SK-N-SH (cell line): ENCODE data around the gene PODXL2. TPM values are rescaled to one million over a fixed set of nuclear protein-coding genes. Genes with fewer than 3 reads are reported as not detected.

Experiments used
- CTCF ChIA-PET: fragments of 300-600, 350-600 bp; formaldehyde crosslinking; extraction: SDS; loops from one replicate; lab custom pipeline; 2021; lab: Yijun Ruan, JAX
- POLR2A ChIA-PET: fragments of 350-600 bp; sonication (Branson Sonifier 250); formaldehyde crosslinking; extraction: SDS; loops from one replicate; lab custom pipeline; 2020; ENCODE audit warnings: antibody characterized with exemption, inconsistent platforms; lab: Yijun Ruan, JAX
- DNase-seq: peaks from one replicate; pipeline ENCODE4 v3.0.0; 2012
- H2AFZ ChIP-seq: fragments of 200-600 bp; sonication (generic); 2 replicates; pipeline ENCODE4 v1.8.1; 2016; ENCODE audit warnings: antibody characterized with exemption, mild to moderate bottlenecking, low read depth
- H3F3A ChIP-seq: fragments of 200-600 bp; sonication (generic); replicated peaks from 2 replicates; pipeline ENCODE3; 2016; ENCODE audit warnings: antibody characterized with exemption, mild to moderate bottlenecking; ENCODE audit not compliant: insufficient read depth
- H3K27ac ChIP-seq, 2 experiments: fragments of 200-500 bp in 1 of 2; fragments of 200-600 bp in 1 of 2; sonication (Bioruptor generic) in 1 of 2; sonication (generic), shearing (Covaris generic) in 1 of 2; 2 replicates each; pipeline versions ENCODE4 v1.5.1 to v1.6.1; 2014 to 2016; ENCODE audit warnings: low read depth in 2 of 2, inconsistent platforms in 1 of 2, low read length in 1 of 2, mild to moderate bottlenecking in 1 of 2, mixed read lengths in 1 of 2
- H3K27me3 ChIP-seq: fragments of 200-600 bp; sonication (generic), shearing (Covaris generic); 2 replicates; pipeline ENCODE4 v1.6.1; 2016; ENCODE audit warnings: mixed run types; ENCODE audit not compliant: insufficient read depth
- H3K36me3 ChIP-seq, 2 experiments: fragments of 200-500 bp in 1 of 2; fragments of 200-600 bp in 1 of 2; sonication (Bioruptor generic) in 1 of 2; sonication (generic) in 1 of 2; replicated peaks in 1 of 2; 2 replicates each; pipeline versions ENCODE3 to v1.5.1; 2014 to 2016; ENCODE audit warnings: low read length in 1 of 2, mild to moderate bottlenecking in 1 of 2; ENCODE audit not compliant: insufficient read depth in 2 of 2, control insufficient read depth in 1 of 2
- H3K4me1 ChIP-seq, 2 experiments: fragments of 200-500 bp in 1 of 2; fragments of 200-600 bp in 1 of 2; sonication (Bioruptor generic) in 1 of 2; sonication (generic), shearing (Covaris generic) in 1 of 2; 2 replicates each; pipeline versions ENCODE4 v1.5.1 to v1.6.1; 2014 to 2016; ENCODE audit warnings: low read depth in 1 of 2, low read length in 1 of 2, mixed run types in 1 of 2; ENCODE audit not compliant: insufficient read depth in 2 of 2, control insufficient read depth in 1 of 2
- H3K4me2 ChIP-seq: fragments of 200-600 bp; sonication (generic), shearing (Covaris generic); 2 replicates; pipeline ENCODE4 v1.6.1; 2017; ENCODE audit warnings: mixed run types
- H3K4me3 ChIP-seq, 2 experiments: fragments of 200-500 bp in 1 of 2; fragments of 200-600 bp in 1 of 2; sonication (Bioruptor generic) in 1 of 2; sonication (generic), shearing (Covaris generic) in 1 of 2; 2 replicates each; pipeline versions ENCODE4 v1.5.1 to v1.8.1; 2014 to 2016; ENCODE audit warnings: low read depth in 2 of 2, inconsistent platforms in 1 of 2, low read length in 1 of 2, mild to moderate bottlenecking in 1 of 2, mixed read lengths in 1 of 2, moderate library complexity in 1 of 2
- H3K79me2 ChIP-seq: fragments of 200-600 bp; sonication (generic); 2 replicates; pipeline ENCODE4 v1.8.1; 2017; ENCODE audit warnings: mild to moderate bottlenecking; ENCODE audit not compliant: insufficient read depth
- H3K9ac ChIP-seq: fragments of 200-600 bp; sonication (generic); 2 replicates; pipeline ENCODE4 v1.6.1; 2017; ENCODE audit warnings: mixed run types
- H3K9me2 ChIP-seq: fragments of 200-600 bp; sonication (generic); 2 replicates; pipeline ENCODE4 v1.6.1; 2017; ENCODE audit warnings: mixed run types
- H3K9me3 ChIP-seq: fragments of 200-600 bp; sonication (generic); 2 replicates; pipeline ENCODE4 v1.6.1; 2017; ENCODE audit warnings: mixed run types, mild to moderate bottlenecking, moderate library complexity
- H4K20me1 ChIP-seq: fragments of 200-600 bp; sonication (generic); 2 replicates; pipeline ENCODE4 v1.6.1; 2017; ENCODE audit warnings: mild to moderate bottlenecking, mixed run types; ENCODE audit not compliant: insufficient read depth
- EP300 ChIP-seq, 2 experiments: IDR thresholded peaks; 2 replicates each; pipeline versions ENCODE4 v1.4.0 to v1.6.1; 2012; ENCODE audit warnings: borderline replicate concordance in 1 of 2, low read depth in 1 of 2, low read length in 1 of 2
- FOSL2 ChIP-seq: IDR thresholded peaks from 2 replicates; pipeline ENCODE4 v1.4.0; 2012; ENCODE audit warnings: low read depth, mild to moderate bottlenecking, moderate library complexity, borderline replicate concordance
- FOXJ3 ChIP-seq: sonication (generic); formaldehyde crosslinking; IDR thresholded peaks from 2 replicates; pipeline ENCODE4 v1.5.1; 2020; ENCODE audit warnings: mild to moderate bottlenecking, missing genetic modification reagents
- GATA2 ChIP-seq: sonication (generic); formaldehyde crosslinking; IDR thresholded peaks from 2 replicates; pipeline ENCODE4 v1.5.0; 2020; ENCODE audit warnings: mild to moderate bottlenecking, missing genetic modification reagents
- MXI1 ChIP-seq: IDR thresholded peaks from 2 replicates; pipeline ENCODE4 v1.6.1; 2012; ENCODE audit warnings: mild to moderate bottlenecking, low read depth, low read length, improper control_type of control experiment
- NRF1 ChIP-seq: IDR thresholded peaks from 2 replicates; pipeline ENCODE4 v1.6.1; 2012; ENCODE audit warnings: low read depth, mild to moderate bottlenecking, low read length
- RFX5 ChIP-seq: IDR thresholded peaks from 2 replicates; pipeline ENCODE4 v1.6.1; 2012; ENCODE audit warnings: mild to moderate bottlenecking, improper control_type of control experiment, low read length
- RXRA ChIP-seq: IDR thresholded peaks from 2 replicates; pipeline ENCODE4 v1.4.0; 2012; ENCODE audit warnings: low read depth, mild to moderate bottlenecking, borderline replicate concordance
- TCF12 ChIP-seq: IDR thresholded peaks from 2 replicates; pipeline ENCODE4 v1.4.0; 2012
- TEAD4 ChIP-seq: IDR thresholded peaks from 2 replicates; pipeline ENCODE4 v1.4.0; 2012; ENCODE audit warnings: mild to moderate bottlenecking, borderline replicate concordance; ENCODE audit not compliant: insufficient read depth
- WGBS: methylation state at CpG from one replicate; pipeline ENCODE4 v1.1.6; 2017; ENCODE audit warnings: low lambda C conversion rate; 5-methylcytosine and 5-hydroxymethylcytosine counted together
- polyA plus RNA-seq, 3 experiments: library from polyadenylated mRNA; depleted of rRNA; stranded (reverse); fragments of >200 nt; gene quantifications; 2 replicates each; pipeline ENCODE4 v1.2.3, GENCODE V29; 2012
- TF ChIP-seq, protein P1 (sequence below): IDR thresholded peaks from 2 replicates; pipeline ENCODE4 v1.6.1; 2012; ENCODE audit warnings: mild to moderate bottlenecking, low read depth, low read length, moderate library complexity
- TF ChIP-seq, protein P2 (sequence below): IDR thresholded peaks from 2 replicates; pipeline ENCODE4 v1.4.0; 2012; ENCODE audit warnings: low read depth, borderline replicate concordance
- TF ChIP-seq, protein P3 (sequence below): fragments of 200-600 bp; sonication (generic); IDR thresholded peaks from 2 replicates; pipeline ENCODE4 v1.6.1; 2017; ENCODE audit warnings: antibody characterized with exemption, mild to moderate bottlenecking, moderate library complexity
- TF ChIP-seq, protein P4 (sequence below): IDR thresholded peaks from 2 replicates; pipeline ENCODE4 v1.4.0; 2012; ENCODE audit warnings: low read depth
- TF ChIP-seq, protein P5 (sequence below): fragments of 150-350 bp; IDR thresholded peaks from 2 replicates; pipeline ENCODE4 v1.6.1; 2017; ENCODE audit warnings: antibody characterized with exemption, low read length, low read depth, borderline replicate concordance
- TF ChIP-seq, protein P6 (sequence below): fragments of 150-350 bp; IDR thresholded peaks from 2 replicates; pipeline ENCODE4 v1.6.1; 2016; ENCODE audit warnings: mild to moderate bottlenecking, low read depth, low read length
- TF ChIP-seq, protein P7 (sequence below): IDR thresholded peaks from 2 replicates; pipeline ENCODE4 v1.4.0; 2012; ENCODE audit warnings: low read depth, borderline replicate concordance

PODXL2 gene
- polyA plus RNA-seq, 1 of the 3 experiments (the other 2 are of a cell fraction), result 27.5 TPM

DNA sequence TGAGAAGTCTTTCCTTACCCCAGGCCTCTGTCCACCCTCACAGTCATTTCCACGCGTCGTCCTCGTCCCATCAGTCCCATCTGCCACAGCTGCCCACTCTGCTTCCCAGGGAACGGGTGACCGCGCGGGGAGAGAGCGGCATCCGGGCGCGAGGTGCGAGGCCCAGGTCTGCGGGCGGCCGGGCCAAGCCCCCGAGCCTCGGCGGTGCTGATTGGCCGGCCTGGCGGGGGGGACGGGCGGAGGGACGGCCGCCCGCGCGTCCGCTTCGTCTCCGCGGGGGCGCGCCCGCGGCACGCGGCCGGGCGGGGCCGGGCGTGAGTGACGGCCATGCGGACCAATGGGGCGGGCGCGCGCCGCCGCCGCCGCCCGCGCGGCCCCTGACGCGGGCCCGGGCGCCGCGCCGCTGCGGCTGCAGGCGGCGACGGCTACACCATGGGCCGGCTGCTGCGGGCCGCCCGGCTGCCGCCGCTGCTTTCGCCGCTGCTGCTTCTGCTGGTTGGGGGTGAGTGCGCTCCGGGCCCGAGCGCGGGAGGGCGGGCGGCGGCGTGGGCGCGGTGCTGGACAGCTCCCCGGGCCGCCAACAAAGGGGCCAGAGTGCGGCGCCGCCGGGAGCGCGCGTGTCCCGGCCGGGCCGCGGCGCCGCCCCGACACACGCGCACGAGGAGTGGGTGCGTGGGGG lies at the start of gene PODXL2 (continued):
- TF ChIP-seq, protein P1, sequence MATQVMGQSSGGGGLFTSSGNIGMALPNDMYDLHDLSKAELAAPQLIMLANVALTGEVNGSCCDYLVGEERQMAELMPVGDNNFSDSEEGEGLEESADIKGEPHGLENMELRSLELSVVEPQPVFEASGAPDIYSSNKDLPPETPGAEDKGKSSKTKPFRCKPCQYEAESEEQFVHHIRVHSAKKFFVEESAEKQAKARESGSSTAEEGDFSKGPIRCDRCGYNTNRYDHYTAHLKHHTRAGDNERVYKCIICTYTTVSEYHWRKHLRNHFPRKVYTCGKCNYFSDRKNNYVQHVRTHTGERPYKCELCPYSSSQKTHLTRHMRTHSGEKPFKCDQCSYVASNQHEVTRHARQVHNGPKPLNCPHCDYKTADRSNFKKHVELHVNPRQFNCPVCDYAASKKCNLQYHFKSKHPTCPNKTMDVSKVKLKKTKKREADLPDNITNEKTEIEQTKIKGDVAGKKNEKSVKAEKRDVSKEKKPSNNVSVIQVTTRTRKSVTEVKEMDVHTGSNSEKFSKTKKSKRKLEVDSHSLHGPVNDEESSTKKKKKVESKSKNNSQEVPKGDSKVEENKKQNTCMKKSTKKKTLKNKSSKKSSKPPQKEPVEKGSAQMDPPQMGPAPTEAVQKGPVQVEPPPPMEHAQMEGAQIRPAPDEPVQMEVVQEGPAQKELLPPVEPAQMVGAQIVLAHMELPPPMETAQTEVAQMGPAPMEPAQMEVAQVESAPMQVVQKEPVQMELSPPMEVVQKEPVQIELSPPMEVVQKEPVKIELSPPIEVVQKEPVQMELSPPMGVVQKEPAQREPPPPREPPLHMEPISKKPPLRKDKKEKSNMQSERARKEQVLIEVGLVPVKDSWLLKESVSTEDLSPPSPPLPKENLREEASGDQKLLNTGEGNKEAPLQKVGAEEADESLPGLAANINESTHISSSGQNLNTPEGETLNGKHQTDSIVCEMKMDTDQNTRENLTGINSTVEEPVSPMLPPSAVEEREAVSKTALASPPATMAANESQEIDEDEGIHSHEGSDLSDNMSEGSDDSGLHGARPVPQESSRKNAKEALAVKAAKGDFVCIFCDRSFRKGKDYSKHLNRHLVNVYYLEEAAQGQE, result peak; percentile 94

DNA sequence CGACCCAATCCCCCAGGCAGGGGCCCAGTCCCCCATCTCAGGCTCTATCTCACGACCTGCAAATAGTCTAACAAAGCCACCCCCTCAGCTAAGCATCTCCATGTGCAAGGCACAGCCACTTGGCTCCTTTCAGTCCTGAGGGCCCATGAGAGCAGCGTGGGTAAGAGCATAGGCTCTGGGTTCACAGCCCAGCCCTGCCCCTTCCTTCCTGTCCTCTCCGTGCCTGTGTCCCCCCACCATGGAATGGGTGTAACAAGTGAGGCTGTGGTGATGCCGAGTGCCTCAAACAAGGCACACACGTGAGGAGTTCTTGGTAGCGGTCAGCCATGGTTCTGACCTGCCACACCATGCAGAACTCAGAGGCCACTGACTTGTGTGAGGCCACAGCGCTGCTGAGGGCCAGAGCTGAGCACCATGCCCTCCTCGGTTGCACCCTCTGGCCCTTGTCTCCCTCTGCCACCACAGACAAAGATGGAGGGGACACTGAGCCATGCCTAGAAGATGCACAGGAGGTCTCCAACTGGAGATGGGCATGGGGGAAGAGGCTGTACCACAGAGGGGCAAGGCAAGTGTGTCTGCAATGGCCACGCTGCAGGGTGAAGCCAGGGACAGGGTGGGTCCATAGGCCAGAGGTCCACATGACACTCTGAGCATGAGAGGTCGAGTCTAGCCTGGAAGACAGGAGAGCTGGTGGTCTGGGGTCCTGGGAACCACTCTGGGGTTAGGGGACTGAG lies 48.5 kb upstream of the PODXL2 start:
- Histone ChIP-seq H3K9me3 (no peaks in the 10 kb centered on the region), H3K4me1 (no peaks in the 10 kb centered on the region; a peak in 1 of 4 replicates), H3K79me2 (peaks cover 46% of the 10 kb centered on the region; the same call in 1 of the 2 replicates), H3K9ac (no peak overlapping the region), H3K27me3 (no peaks in the 10 kb centered on the region), H3F3A (no peaks in the 10 kb centered on the region), H4K20me1 (peaks cover 30% of the 10 kb centered on the region), H2AFZ (no peak overlapping the region), H3K27ac (no peak overlapping the region), H3K4me3 (no peak overlapping the region), H3K4me2 (no peak overlapping the region), H3K36me3 (peaks cover 0 to 5% of the 10 kb centered on the region in 2 experiments), H3K9me2 (no peaks in the 10 kb centered on the region)
- ChIA-PET POLR2A (no interaction called here), CTCF (no interaction called here)
- TF ChIP-seq, protein P2, sequence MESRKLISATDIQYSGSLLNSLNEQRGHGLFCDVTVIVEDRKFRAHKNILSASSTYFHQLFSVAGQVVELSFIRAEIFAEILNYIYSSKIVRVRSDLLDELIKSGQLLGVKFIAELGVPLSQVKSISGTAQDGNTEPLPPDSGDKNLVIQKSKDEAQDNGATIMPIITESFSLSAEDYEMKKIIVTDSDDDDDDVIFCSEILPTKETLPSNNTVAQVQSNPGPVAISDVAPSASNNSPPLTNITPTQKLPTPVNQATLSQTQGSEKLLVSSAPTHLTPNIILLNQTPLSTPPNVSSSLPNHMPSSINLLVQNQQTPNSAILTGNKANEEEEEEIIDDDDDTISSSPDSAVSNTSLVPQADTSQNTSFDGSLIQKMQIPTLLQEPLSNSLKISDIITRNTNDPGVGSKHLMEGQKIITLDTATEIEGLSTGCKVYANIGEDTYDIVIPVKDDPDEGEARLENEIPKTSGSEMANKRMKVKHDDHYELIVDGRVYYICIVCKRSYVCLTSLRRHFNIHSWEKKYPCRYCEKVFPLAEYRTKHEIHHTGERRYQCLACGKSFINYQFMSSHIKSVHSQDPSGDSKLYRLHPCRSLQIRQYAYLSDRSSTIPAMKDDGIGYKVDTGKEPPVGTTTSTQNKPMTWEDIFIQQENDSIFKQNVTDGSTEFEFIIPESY, result no peak
- TF ChIP-seq TCF12, result no peak
- TF ChIP-seq, protein P3, sequence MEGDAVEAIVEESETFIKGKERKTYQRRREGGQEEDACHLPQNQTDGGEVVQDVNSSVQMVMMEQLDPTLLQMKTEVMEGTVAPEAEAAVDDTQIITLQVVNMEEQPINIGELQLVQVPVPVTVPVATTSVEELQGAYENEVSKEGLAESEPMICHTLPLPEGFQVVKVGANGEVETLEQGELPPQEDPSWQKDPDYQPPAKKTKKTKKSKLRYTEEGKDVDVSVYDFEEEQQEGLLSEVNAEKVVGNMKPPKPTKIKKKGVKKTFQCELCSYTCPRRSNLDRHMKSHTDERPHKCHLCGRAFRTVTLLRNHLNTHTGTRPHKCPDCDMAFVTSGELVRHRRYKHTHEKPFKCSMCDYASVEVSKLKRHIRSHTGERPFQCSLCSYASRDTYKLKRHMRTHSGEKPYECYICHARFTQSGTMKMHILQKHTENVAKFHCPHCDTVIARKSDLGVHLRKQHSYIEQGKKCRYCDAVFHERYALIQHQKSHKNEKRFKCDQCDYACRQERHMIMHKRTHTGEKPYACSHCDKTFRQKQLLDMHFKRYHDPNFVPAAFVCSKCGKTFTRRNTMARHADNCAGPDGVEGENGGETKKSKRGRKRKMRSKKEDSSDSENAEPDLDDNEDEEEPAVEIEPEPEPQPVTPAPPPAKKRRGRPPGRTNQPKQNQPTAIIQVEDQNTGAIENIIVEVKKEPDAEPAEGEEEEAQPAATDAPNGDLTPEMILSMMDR, result no peak
- TF ChIP-seq NRF1, result no peak
- TF ChIP-seq, protein P4, sequence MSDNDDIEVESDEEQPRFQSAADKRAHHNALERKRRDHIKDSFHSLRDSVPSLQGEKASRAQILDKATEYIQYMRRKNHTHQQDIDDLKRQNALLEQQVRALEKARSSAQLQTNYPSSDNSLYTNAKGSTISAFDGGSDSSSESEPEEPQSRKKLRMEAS, result no peak
- TF ChIP-seq FOSL2, result no peak
- TF ChIP-seq, protein P5, sequence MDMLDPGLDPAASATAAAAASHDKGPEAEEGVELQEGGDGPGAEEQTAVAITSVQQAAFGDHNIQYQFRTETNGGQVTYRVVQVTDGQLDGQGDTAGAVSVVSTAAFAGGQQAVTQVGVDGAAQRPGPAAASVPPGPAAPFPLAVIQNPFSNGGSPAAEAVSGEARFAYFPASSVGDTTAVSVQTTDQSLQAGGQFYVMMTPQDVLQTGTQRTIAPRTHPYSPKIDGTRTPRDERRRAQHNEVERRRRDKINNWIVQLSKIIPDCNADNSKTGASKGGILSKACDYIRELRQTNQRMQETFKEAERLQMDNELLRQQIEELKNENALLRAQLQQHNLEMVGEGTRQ, result no peak
- no peak for TF ChIP-seq MXI1
- no peak for TF ChIP-seq RFX5
- TF ChIP-seq EP300 (IDR thresholded peaks at IDR 0.05; ENCODE audit: borderline replicate concordance in 1 of 2, low read depth in 1 of 2, low read length in 1 of 2), result no peak
- no peak for TF ChIP-seq RXRA
- no peak for TF ChIP-seq TEAD4
- no peak for TF ChIP-seq GATA2 (CRISPR knock-in tag)
- TF ChIP-seq FOXJ3 (CRISPR knock-in tag), result no peak
- TF ChIP-seq, protein P6, sequence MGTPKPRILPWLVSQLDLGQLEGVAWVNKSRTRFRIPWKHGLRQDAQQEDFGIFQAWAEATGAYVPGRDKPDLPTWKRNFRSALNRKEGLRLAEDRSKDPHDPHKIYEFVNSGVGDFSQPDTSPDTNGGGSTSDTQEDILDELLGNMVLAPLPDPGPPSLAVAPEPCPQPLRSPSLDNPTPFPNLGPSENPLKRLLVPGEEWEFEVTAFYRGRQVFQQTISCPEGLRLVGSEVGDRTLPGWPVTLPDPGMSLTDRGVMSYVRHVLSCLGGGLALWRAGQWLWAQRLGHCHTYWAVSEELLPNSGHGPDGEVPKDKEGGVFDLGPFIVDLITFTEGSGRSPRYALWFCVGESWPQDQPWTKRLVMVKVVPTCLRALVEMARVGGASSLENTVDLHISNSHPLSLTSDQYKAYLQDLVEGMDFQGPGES, result no peak
- TF ChIP-seq, protein P7, sequence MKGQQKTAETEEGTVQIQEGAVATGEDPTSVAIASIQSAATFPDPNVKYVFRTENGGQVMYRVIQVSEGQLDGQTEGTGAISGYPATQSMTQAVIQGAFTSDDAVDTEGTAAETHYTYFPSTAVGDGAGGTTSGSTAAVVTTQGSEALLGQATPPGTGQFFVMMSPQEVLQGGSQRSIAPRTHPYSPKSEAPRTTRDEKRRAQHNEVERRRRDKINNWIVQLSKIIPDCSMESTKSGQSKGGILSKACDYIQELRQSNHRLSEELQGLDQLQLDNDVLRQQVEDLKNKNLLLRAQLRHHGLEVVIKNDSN, result no peak
- WGBS, result 96% methylated on average over 8 of the region's 11 CpGs
- DNase-seq, result no peak
